Mesothelial cell of epicardium (in vitro differentiated cells): Measurements from ENCODE around the gene UCP1. TPM values are rescaled to one million over a fixed set of nuclear protein-coding genes. Genes with fewer than 3 reads are reported as not detected.

Experiments used
- DNase-seq, 2 experiments: peaks; one replicate each; pipeline ENCODE4 v3.0.0; 2021; ENCODE audit warnings: low spot score in 2 of 2; ENCODE audit not compliant: unreplicated experiment in 2 of 2
- H3K27ac Mint-ChIP-seq: 2 replicates; pipeline ENCODE4 v1.8.0; 2021; ENCODE audit warnings: mixed read lengths
- H3K27me3 Mint-ChIP-seq: 2 replicates; pipeline ENCODE4 v1.8.0; 2021; ENCODE audit warnings: low read depth, mixed read lengths
- H3K36me3 Mint-ChIP-seq: 2 replicates; pipeline ENCODE4 v1.8.0; 2021; ENCODE audit warnings: mixed read lengths
- H3K4me1 Mint-ChIP-seq: 2 replicates; pipeline ENCODE4 v1.8.0; 2021; ENCODE audit warnings: mixed read lengths
- H3K4me3 Mint-ChIP-seq: 2 replicates; pipeline ENCODE4 v1.8.0; 2021; ENCODE audit warnings: mild to moderate bottlenecking, moderate library complexity, mixed read lengths
- H3K9me3 Mint-ChIP-seq: 2 replicates; pipeline ENCODE4 v1.8.0; 2021; ENCODE audit warnings: mixed read lengths
- CTCF ChIP-seq: fragments of 200-600 bp; sonication (generic); IDR thresholded peaks from one replicate; pipeline ENCODE4 v1.5.0; 2021; ENCODE audit warnings: antibody characterized with exemption; ENCODE audit not compliant: unreplicated experiment
- total RNA-seq: library from RNA; stranded (reverse); gene quantifications from 3 replicates; pipeline ENCODE4 v1.2.1, GENCODE V29; 2021

UCP1 gene
- total RNA-seq, 1 donor from 2014 or later, result not detected

GRCh38 chr4:140600408-140600807, 31.6 kb upstream of the UCP1 start:
- Mint-ChIP-seq H3K27ac (no peak overlapping the region), H3K4me1 (peaks cover 13% of the 10 kb centered on the region), H3K9me3 (no peaks in the 10 kb centered on the region), H3K27me3 (no peaks in the 10 kb centered on the region), H3K4me3 (no peak overlapping the region), H3K36me3 (no peaks in the 10 kb centered on the region)
- TF ChIP-seq CTCF, result no peak
- no peak for DNase-seq

- Mint-ChIP-seq H3K36me3 (peaks cover 5% of the 10 kb centered on the region), H3K4me1 (peaks cover 6% of the 10 kb centered on the region), H3K4me3 (no peak overlapping the region), H3K27ac (no peak overlapping the region), H3K27me3 (peaks cover 22% of the 10 kb centered on the region), H3K9me3 (peaks cover 26% of the 10 kb centered on the region)
- no peak for TF ChIP-seq CTCF
- no peak for DNase-seq
These were observed 26.3 kb upstream of the UCP1 start for GRCh38 chr4:140595065-140595464.

GRCh38 chr4:140584439-140584838, 15.7 kb upstream of the UCP1 start:
- no peak overlapping the region for H3K27ac Mint-ChIP-seq
- DNase-seq, result no peak
- no peaks in the 10 kb centered on the region for H3K9me3 Mint-ChIP-seq
- no peaks in the 10 kb centered on the region for H3K36me3 Mint-ChIP-seq
- no peak for TF ChIP-seq CTCF
- H3K27me3 Mint-ChIP-seq, result peaks cover 30% of the 10 kb centered on the region
- no peaks in the 10 kb centered on the region for H3K4me1 Mint-ChIP-seq
- no peak overlapping the region for H3K4me3 Mint-ChIP-seq

GRCh38 chr4:140581078-140581477, 12.3 kb upstream of the UCP1 start:
- Mint-ChIP-seq H3K27ac (no peak overlapping the region), H3K27me3 (peaks cover 36% of the 10 kb centered on the region), H3K4me3 (no peak overlapping the region), H3K4me1 (no peaks in the 10 kb centered on the region), H3K9me3 (no peaks in the 10 kb centered on the region), H3K36me3 (no peaks in the 10 kb centered on the region)
- no peak for DNase-seq
- no peak for TF ChIP-seq CTCF

- TF ChIP-seq CTCF, result no peak
- H3K27ac Mint-ChIP-seq, result no peak overlapping the region
- H3K9me3 Mint-ChIP-seq, result no peaks in the 10 kb centered on the region
- no peaks in the 10 kb centered on the region for H3K36me3 Mint-ChIP-seq
- no peak overlapping the region for H3K4me3 Mint-ChIP-seq
- H3K27me3 Mint-ChIP-seq, result peaks cover 35% of the 10 kb centered on the region
- no peaks in the 10 kb centered on the region for H3K4me1 Mint-ChIP-seq
- no peak for DNase-seq
These were observed 10.5 kb upstream of the UCP1 start for GRCh38 chr4:140579278-140579677.

- no peaks in the 10 kb centered on the region for H3K4me1 Mint-ChIP-seq
- H3K9me3 Mint-ChIP-seq, result peaks cover 15% of the 10 kb centered on the region
- no peak overlapping the region for H3K4me3 Mint-ChIP-seq
- no peak for TF ChIP-seq CTCF
- peaks cover 2% of the 10 kb centered on the region for H3K36me3 Mint-ChIP-seq
- H3K27me3 Mint-ChIP-seq, result peaks cover 40% of the 10 kb centered on the region
- H3K27ac Mint-ChIP-seq, result no peak overlapping the region
- no peak for DNase-seq
These were observed 6.7 kb upstream of the UCP1 start for GRCh38 chr4:140575489-140575888.
